K562 (cell line): ENCODE measurements around the gene EPHB2. TPM values are rescaled to one million over a fixed set of nuclear protein-coding genes. Genes with fewer than 3 reads are reported as not detected.

Source experiments
- ATAC-seq: fragments of 200-7000 bp; cut with Tn5 transposase; 3 replicates; pipeline ENCODE4 v1.9.1; 2020; ENCODE audit warnings: moderate library complexity
- BruUV-seq: library from RNA; stranded (reverse); fragments of 400-500 nt; replicated peaks from 2 replicates; lab custom pipeline; 2021; lab: Mats Ljungman, UMichigan
- CTCF ChIA-PET: fragments of 300-600 bp; formaldehyde crosslinking; extraction: SDS; loops from one replicate; lab custom pipeline; 2021; ENCODE audit warnings: low intra/inter-chr PET ratio; lab: Yijun Ruan, JAX
- POLR2A ChIA-PET: fragments of 300-600, 350-650 bp; sonication (Branson Sonifier 250); formaldehyde crosslinking; extraction: SDS; loops from one replicate; lab custom pipeline; 2021; ENCODE audit warnings: antibody characterized with exemption, inconsistent platforms; lab: Yijun Ruan, JAX
- DNase-seq, 4 experiments: peaks; one replicate each; pipeline versions ENCODE4 v3.0.0 to v3.0.0-alpha.2; 2011 to 2018; ENCODE audit warnings: low spot score in 3 of 4, mixed read lengths in 3 of 4; ENCODE audit errors: extremely low read depth in 1 of 4
- FAIRE-seq: peaks from 2 replicates; lab custom pipeline; 2011; peaks lifted over from hg19 to GRCh38; lab: Jason Lieb, UNC
- H2AFZ ChIP-seq: 2 replicates; pipeline ENCODE4 v1.6.0; 2011; ENCODE audit warnings: low read depth, low read length, control low read depth, inconsistent platforms
- H3K27ac ChIP-seq: fragments of 200-600 bp; 3 replicates; pipeline ENCODE4 v1.8.0; 2011; ENCODE audit warnings: low read depth, mild to moderate bottlenecking, control low read depth, inconsistent platforms, low read length, moderate library complexity, mixed read lengths; ENCODE audit errors: extremely low read depth
- H3K27me3 ChIP-seq, 2 experiments: fragments of 300-600 bp in 1 of 2; 2 replicates in 1 of 2; 3 replicates in 1 of 2; pipeline versions ENCODE4 v1.6.0 to v1.8.0; 2011; ENCODE audit warnings: inconsistent platforms in 2 of 2, low read length in 2 of 2, mild to moderate bottlenecking in 1 of 2, mixed read lengths in 1 of 2, moderate library complexity in 1 of 2; ENCODE audit not compliant: control insufficient read depth in 2 of 2, insufficient read depth in 2 of 2
- H3K36me3 ChIP-seq: fragments of 300-600 bp; 3 replicates; pipeline ENCODE4 v1.8.0; 2011; ENCODE audit warnings: mild to moderate bottlenecking, low read length, inconsistent platforms; ENCODE audit not compliant: control insufficient read depth, insufficient read depth
- H3K4me1 ChIP-seq, 2 experiments: fragments of 200-600 bp in 1 of 2; replicated peaks in 1 of 2; 2 replicates in 1 of 2; 3 replicates in 1 of 2; pipeline versions ENCODE4 v1.5.1 to v1.8.0; 2011; ENCODE audit warnings: inconsistent platforms in 2 of 2, low read length in 2 of 2, mild to moderate bottlenecking in 1 of 2, mixed read lengths in 1 of 2, moderate library complexity in 1 of 2; ENCODE audit not compliant: control insufficient read depth in 2 of 2, insufficient read depth in 2 of 2
- H3K4me2 ChIP-seq: 2 replicates; pipeline ENCODE4 v1.6.1; 2011; ENCODE audit warnings: low read length, control low read depth, inconsistent platforms, mixed read lengths; ENCODE audit not compliant: insufficient read depth
- H3K4me3 ChIP-seq: fragments of 200-600 bp; sonication (generic), shearing (Covaris generic); 2 replicates; pipeline ENCODE4 v1.5.1; 2016; ENCODE audit warnings: control low read depth, inconsistent platforms
- H3K79me2 ChIP-seq: fragments of 200-600 bp; 3 replicates; pipeline ENCODE4 v1.8.0; 2011; ENCODE audit warnings: low read length, inconsistent platforms; ENCODE audit not compliant: control insufficient read depth, insufficient read depth
- H3K9ac ChIP-seq, 2 experiments: 2 replicates each; pipeline versions ENCODE4 v1.6.0 to v1.6.1; 2011; ENCODE audit warnings: low read depth in 2 of 2, low read length in 2 of 2, control low read depth in 1 of 2, inconsistent platforms in 1 of 2, mild to moderate bottlenecking in 1 of 2, mixed read lengths in 1 of 2; ENCODE audit not compliant: insufficient read depth in 1 of 2
- H3K9me1 ChIP-seq: one replicate; pipeline ENCODE4 v1.6.0; 2011; ENCODE audit warnings: inconsistent platforms, mild to moderate bottlenecking, low read length, moderate library complexity; ENCODE audit not compliant: control insufficient read depth, insufficient read depth
- H3K9me3 ChIP-seq: replicated peaks from 2 replicates; pipeline ENCODE4 v1.5.1; 2011; ENCODE audit warnings: low read depth, low read length, inconsistent platforms; ENCODE audit not compliant: control insufficient read depth, insufficient read depth
- H4K20me1 ChIP-seq: replicated peaks from 2 replicates; pipeline ENCODE4 v1.6.1; 2011; ENCODE audit warnings: low read length, inconsistent platforms, mixed read lengths; ENCODE audit not compliant: control insufficient read depth, insufficient read depth
- BRD9 ChIP-seq: fragments of 450-650 bp; IDR thresholded peaks from 2 replicates; pipeline ENCODE4 v1.6.1; 2018; ENCODE audit warnings: low read depth; ENCODE audit not compliant: partially characterized antibody
- CREB1 ChIP-seq, 2 experiments: sonication (generic) in 1 of 2; formaldehyde crosslinking in 1 of 2; IDR thresholded peaks; 2 replicates each; pipeline versions ENCODE4 v1.6.1 to v1.8.0; 2012 to 2022; ENCODE audit warnings: inconsistent platforms in 1 of 2, mild to moderate bottlenecking in 1 of 2, missing genetic modification reagents in 1 of 2, moderate library complexity in 1 of 2
- GABPB2 ChIP-seq: fragments of 250-450 bp; sonication (Bioruptor Pico); conservative IDR thresholded peaks from 2 replicates; pipeline ENCODE4 v1.5.1; 2021; ENCODE audit warnings: mild to moderate bottlenecking
- NCOA1 ChIP-seq: fragments of 450-650 bp; IDR thresholded peaks from 2 replicates; pipeline ENCODE4 v1.6.1; 2016; ENCODE audit warnings: low read depth
- RBM25 ChIP-seq: fragments of 200-400 bp; formaldehyde crosslinking; IDR thresholded peaks from 2 replicates; pipeline ENCODE4 v1.6.1; 2018; ENCODE audit warnings: low read length, low read depth, moderate library complexity; ENCODE audit not compliant: severe bottlenecking
- ZFP36 ChIP-seq: fragments of 150-350 bp; IDR thresholded peaks from 2 replicates; pipeline ENCODE4 v1.6.1; 2018; ENCODE audit warnings: low read length, low read depth; ENCODE audit not compliant: partially characterized antibody
- WGBS: fragments of 100-300 bp; shearing (Covaris generic); methylation state at CpG from one replicate; pipeline ENCODE4 v1.1.6; 2016; ENCODE audit warnings: low coverage, mixed read lengths; ENCODE audit not compliant: insufficient coverage; ENCODE audit errors: missing lambda C conversion rate; 5-methylcytosine and 5-hydroxymethylcytosine counted together
- in situ Hi-C: fragments of 300-500 bp; cut with MboI; formaldehyde crosslinking; loops from 4 replicates; pipeline ENCODE4 v1.15.0; 2018; ENCODE audit warnings: inconsistent platforms, mixed read lengths
- intact Hi-C: fragments of 100-400 bp; cut with micrococcal nuclease; formaldehyde crosslinking; loops from 2 replicates; pipeline ENCODE4 v1.14.2; 2022
- polyA plus RNA-seq, 8 experiments: library from polyadenylated mRNA; depleted of rRNA in 4 of 8; stranded (reverse) in 5 of 8; unstranded in 3 of 8; fragments of >200 nt; fragmentation: Nextera tagmentation in 2 of 8; fragmentation: Illumina TruSeq in 1 of 8; extraction: Ambion mirVana in 2 of 8; extraction: Trizol in 1 of 8; gene quantifications; 2 replicates each; pipeline versions ENCODE4 v1.2.1 to v1.2.3, GENCODE V29; 2011 to 2014; ENCODE audit warnings: inconsistent platforms in 1 of 8, missing spikeins in 1 of 8
- total RNA-seq, 7 experiments: library from RNA; depleted of rRNA in 6 of 7; stranded (reverse); fragments of >200 nt in 6 of 7; fragmentation: Illumina TruSeq in 2 of 7; extraction: Trizol in 2 of 7; gene quantifications; 2 replicates each; pipeline versions ENCODE4 v1.2.1 to v1.2.3, GENCODE V29; 2011 to 2021; ENCODE audit warnings: low replicate concordance in 1 of 7
- TF ChIP-seq, protein P1 (sequence below): sonication (generic); formaldehyde crosslinking; IDR thresholded peaks from 2 replicates; pipeline ENCODE4 v1.8.0; 2022; ENCODE audit warnings: missing genetic modification reagents, mild to moderate bottlenecking, borderline replicate concordance
- TF ChIP-seq, protein P2 (sequence below): fragments of 150-350 bp; conservative IDR thresholded peaks from 2 replicates; pipeline ENCODE4 v1.6.1; 2014; ENCODE audit warnings: low read length

EPHB2 gene
- total and polyA plus RNA-seq, 9 of the 15 experiments (the other 6 are each of a cell fraction or from before 2014, with no cell fraction given): not detected

DNA sequence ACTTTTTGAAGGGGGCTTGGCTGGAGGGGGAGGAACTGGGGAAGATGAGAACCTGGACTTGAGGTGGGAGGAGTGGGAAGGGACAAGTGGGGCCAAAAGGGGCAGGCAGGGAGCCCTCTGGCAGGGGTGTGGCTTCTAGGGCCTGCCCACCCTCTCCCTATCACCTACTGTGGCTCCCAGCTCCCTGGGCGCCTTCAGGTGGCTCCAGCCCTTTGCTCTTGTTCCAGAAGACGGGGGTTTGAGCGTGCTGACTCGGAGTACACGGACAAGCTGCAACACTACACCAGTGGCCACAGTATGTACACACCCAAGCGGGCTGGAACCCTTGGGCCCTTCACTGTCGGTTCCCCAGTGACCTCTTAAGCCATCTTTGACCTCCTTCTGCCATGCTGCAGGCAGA, 185.5 kb downstream of the EPHB2 start:
- no peak for ATAC-seq
- POLR2A ChIA-PET: interaction anchor here (0.6 to 1.0 kb wide), 2 partner anchors 9 to 207 kb away, joined by 3 read pairs; no protein-coding TSS in a partner anchor
- H3K4me1 ChIP-seq: no peaks in the 10 kb centered on the region
- H3K9me3 ChIP-seq: no peaks in the 10 kb centered on the region
- no peaks in the 10 kb centered on the region; the same call in 1 of the 2 replicates for H4K20me1 ChIP-seq
- H3K27me3 ChIP-seq: peaks cover 19 to 52% of the 10 kb centered on the region in 2 experiments; a peak in 4 of 5 replicates
- no peak overlapping the region for H2AFZ ChIP-seq
- intact Hi-C loops (no loop called here), in situ Hi-C loops (no loop called here)
- no peak overlapping the region for H3K27ac ChIP-seq
- H3K9ac ChIP-seq: no peak overlapping the region
- FAIRE-seq: no peak
- no peak for DNase-seq
- no peak overlapping the region for H3K4me3 ChIP-seq
- BruUV-seq: no TSS peak
- CTCF ChIA-PET: no interaction called here
- H3K79me2 ChIP-seq: no peaks in the 10 kb centered on the region
- H3K36me3 ChIP-seq: no peaks in the 10 kb centered on the region
- TF ChIP-seq GABPB2 (CRISPR knock-in tag): no peak
- TF ChIP-seq BRD9: no peak
- TF ChIP-seq, protein P1, sequence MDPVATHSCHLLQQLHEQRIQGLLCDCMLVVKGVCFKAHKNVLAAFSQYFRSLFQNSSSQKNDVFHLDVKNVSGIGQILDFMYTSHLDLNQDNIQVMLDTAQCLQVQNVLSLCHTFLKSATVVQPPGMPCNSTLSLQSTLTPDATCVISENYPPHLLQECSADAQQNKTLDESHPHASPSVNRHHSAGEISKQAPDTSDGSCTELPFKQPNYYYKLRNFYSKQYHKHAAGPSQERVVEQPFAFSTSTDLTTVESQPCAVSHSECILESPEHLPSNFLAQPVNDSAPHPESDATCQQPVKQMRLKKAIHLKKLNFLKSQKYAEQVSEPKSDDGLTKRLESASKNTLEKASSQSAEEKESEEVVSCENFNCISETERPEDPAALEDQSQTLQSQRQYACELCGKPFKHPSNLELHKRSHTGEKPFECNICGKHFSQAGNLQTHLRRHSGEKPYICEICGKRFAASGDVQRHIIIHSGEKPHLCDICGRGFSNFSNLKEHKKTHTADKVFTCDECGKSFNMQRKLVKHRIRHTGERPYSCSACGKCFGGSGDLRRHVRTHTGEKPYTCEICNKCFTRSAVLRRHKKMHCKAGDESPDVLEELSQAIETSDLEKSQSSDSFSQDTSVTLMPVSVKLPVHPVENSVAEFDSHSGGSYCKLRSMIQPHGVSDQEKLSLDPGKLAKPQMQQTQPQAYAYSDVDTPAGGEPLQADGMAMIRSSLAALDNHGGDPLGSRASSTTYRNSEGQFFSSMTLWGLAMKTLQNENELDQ (CRISPR knock-in tag): no peak
- no peak for TF ChIP-seq CREB1 (IDR thresholded peaks at IDR 0.05)
- no peak for TF ChIP-seq CREB1 (CRISPR knock-in tag; IDR thresholded peaks at IDR 0.05)
- TF ChIP-seq RBM25: peak; percentile 34
- no peak for TF ChIP-seq NCOA1
- TF ChIP-seq ZFP36: peak; percentile 58
- TF ChIP-seq, protein P2, sequence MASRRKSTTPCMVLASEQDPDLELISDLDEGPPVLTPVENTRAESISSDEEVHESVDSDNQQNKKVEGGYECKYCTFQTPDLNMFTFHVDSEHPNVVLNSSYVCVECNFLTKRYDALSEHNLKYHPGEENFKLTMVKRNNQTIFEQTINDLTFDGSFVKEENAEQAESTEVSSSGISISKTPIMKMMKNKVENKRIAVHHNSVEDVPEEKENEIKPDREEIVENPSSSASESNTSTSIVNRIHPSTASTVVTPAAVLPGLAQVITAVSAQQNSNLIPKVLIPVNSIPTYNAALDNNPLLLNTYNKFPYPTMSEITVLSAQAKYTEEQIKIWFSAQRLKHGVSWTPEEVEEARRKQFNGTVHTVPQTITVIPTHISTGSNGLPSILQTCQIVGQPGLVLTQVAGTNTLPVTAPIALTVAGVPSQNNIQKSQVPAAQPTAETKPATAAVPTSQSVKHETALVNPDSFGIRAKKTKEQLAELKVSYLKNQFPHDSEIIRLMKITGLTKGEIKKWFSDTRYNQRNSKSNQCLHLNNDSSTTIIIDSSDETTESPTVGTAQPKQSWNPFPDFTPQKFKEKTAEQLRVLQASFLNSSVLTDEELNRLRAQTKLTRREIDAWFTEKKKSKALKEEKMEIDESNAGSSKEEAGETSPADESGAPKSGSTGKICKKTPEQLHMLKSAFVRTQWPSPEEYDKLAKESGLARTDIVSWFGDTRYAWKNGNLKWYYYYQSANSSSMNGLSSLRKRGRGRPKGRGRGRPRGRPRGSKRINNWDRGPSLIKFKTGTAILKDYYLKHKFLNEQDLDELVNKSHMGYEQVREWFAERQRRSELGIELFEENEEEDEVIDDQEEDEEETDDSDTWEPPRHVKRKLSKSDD: no peak
- no peak overlapping the region for H3K4me2 ChIP-seq
- H3K9me1 ChIP-seq: no peaks in the 10 kb centered on the region
- 0% methylated on average over 7 of the region's 7 CpGs for WGBS
